Pulmonary artery endothelial cell (primary cell): Measurements from ENCODE around the gene BTBD17. TPM values are rescaled to one million over a fixed set of nuclear protein-coding genes. Genes with fewer than 3 reads are reported as not detected.

Source experiments
- total RNA-seq: library from RNA; depleted of rRNA; stranded (reverse); fragments of >200 nt; gene quantifications from 2 replicates; pipeline ENCODE4 v1.2.3, GENCODE V29; 2014

BTBD17 gene
- total RNA-seq, 1 donor from 2014 or later, result not detected

Other genes starting within 250 kb of the BTBD17 start
- gene RPL38, start 158.2 kb downstream of the BTBD17 start, total RNA-seq, result 1,972 and 3,919 TPM in 2 replicates
- gene TTYH2, start 148.3 kb downstream of the BTBD17 start, total RNA-seq, result 0.79 and 1.1 TPM in 2 replicates
- gene DNAI2, start 87.6 kb downstream of the BTBD17 start, total RNA-seq, result not detected in 2 replicates
- 1.4 and 2.0 TPM in 2 replicates for gene KIF19, start 35.6 kb downstream of the BTBD17 start, total RNA-seq
- gene GPR142, start 5.6 kb upstream of the BTBD17 start, total RNA-seq, result not detected in 2 replicates
- gene GPRC5C, start 70.2 kb upstream of the BTBD17 start, total RNA-seq, result not detected in 2 replicates
- gene CD300A, start 104.8 kb upstream of the BTBD17 start, total RNA-seq, result not detected in 2 replicates
- not detected in 2 replicates for gene CD300LB, start 169.6 kb upstream of the BTBD17 start, total RNA-seq
- gene CD300C, start 184.2 kb upstream of the BTBD17 start, total RNA-seq, result not detected in 2 replicates
- not detected in 2 replicates for gene CD300H, start 205.6 kb upstream of the BTBD17 start, total RNA-seq
- gene CD300LD, start 230.4 kb upstream of the BTBD17 start, total RNA-seq, result not detected in 2 replicates